DOHH2 (cell line): ENCODE measurements around the gene GALNT7.

Source experiments
- H3F3A ChIP-seq: fragments of 200-600 bp; sonication (generic), shearing (Covaris generic); 2 replicates; pipeline ENCODE4 v1.6.0; 2016; ENCODE audit warnings: antibody characterized with exemption, mild to moderate bottlenecking; ENCODE audit not compliant: control insufficient read depth, insufficient read depth
- H3K27ac ChIP-seq: fragments of 200-600 bp; sonication (generic); 2 replicates; pipeline ENCODE4 v1.5.1; 2014; ENCODE audit warnings: low read depth, mild to moderate bottlenecking, low read length, moderate library complexity
- H3K27me3 ChIP-seq: fragments of 200-600 bp; sonication (generic); 2 replicates; pipeline ENCODE4 v1.6.1; 2014; ENCODE audit warnings: mild to moderate bottlenecking, low read length, mixed read lengths; ENCODE audit not compliant: control insufficient read depth
- H3K36me3 ChIP-seq: fragments of 200-600 bp; sonication (generic); 2 replicates; pipeline ENCODE4 v1.6.1; 2014; ENCODE audit warnings: mild to moderate bottlenecking, low read length, moderate library complexity, mixed read lengths; ENCODE audit not compliant: control insufficient read depth
- H3K4me1 ChIP-seq: fragments of 200-600 bp; sonication (generic); 2 replicates; pipeline ENCODE4 v1.6.1; 2014; ENCODE audit warnings: mild to moderate bottlenecking, low read length, mixed read lengths; ENCODE audit not compliant: control insufficient read depth
- H3K4me2 ChIP-seq: fragments of 200-600 bp; sonication (generic); 2 replicates; pipeline ENCODE4 v1.6.0; 2014; ENCODE audit warnings: mild to moderate bottlenecking, low read length, moderate library complexity
- H3K4me3 ChIP-seq: fragments of 200-600 bp; sonication (generic); 2 replicates; pipeline ENCODE4 v1.5.1; 2014; ENCODE audit warnings: mild to moderate bottlenecking, low read length, mixed read lengths
- H3K79me2 ChIP-seq: fragments of 200-600 bp; sonication (generic); 2 replicates; pipeline ENCODE4 v1.6.1; 2014; ENCODE audit warnings: mild to moderate bottlenecking, low read length, mixed read lengths; ENCODE audit not compliant: control insufficient read depth
- H3K9me2 ChIP-seq: fragments of 200-600 bp; sonication (generic); replicated peaks from 2 replicates; pipeline ENCODE4 v1.6.1; 2014; ENCODE audit warnings: mild to moderate bottlenecking, low read length, mixed read lengths; ENCODE audit not compliant: control insufficient read depth
- H3K9me3 ChIP-seq: fragments of 200-600 bp; sonication (generic); 2 replicates; pipeline ENCODE4 v1.6.1; 2014; ENCODE audit warnings: antibody characterized with exemption, low read length, mixed read lengths; ENCODE audit not compliant: control insufficient read depth, insufficient read depth
- H4K20me1 ChIP-seq: fragments of 200-600 bp; sonication (generic); 2 replicates; pipeline ENCODE4 v1.6.0; 2014; ENCODE audit warnings: low read depth, mild to moderate bottlenecking, antibody characterized with exemption, low read length, moderate library complexity; ENCODE audit not compliant: control insufficient read depth, insufficient read depth
- EZH2phosphoT487 ChIP-seq: fragments of 200-600 bp; sonication (generic); IDR thresholded peaks from 2 replicates; pipeline ENCODE4 v1.6.1; 2017; ENCODE audit warnings: borderline replicate concordance, mild to moderate bottlenecking, antibody characterized with exemption, low read length, moderate library complexity, mixed read lengths
- TF ChIP-seq, protein P1 (sequence below): fragments of 200-600 bp; sonication (generic); IDR thresholded peaks from one replicate; pipeline ENCODE4 v1.5.1; 2014; ENCODE audit warnings: antibody characterized with exemption, mild to moderate bottlenecking, low read depth, low read length; ENCODE audit not compliant: poor library complexity, severe bottlenecking

Gene GALNT7

DNA sequence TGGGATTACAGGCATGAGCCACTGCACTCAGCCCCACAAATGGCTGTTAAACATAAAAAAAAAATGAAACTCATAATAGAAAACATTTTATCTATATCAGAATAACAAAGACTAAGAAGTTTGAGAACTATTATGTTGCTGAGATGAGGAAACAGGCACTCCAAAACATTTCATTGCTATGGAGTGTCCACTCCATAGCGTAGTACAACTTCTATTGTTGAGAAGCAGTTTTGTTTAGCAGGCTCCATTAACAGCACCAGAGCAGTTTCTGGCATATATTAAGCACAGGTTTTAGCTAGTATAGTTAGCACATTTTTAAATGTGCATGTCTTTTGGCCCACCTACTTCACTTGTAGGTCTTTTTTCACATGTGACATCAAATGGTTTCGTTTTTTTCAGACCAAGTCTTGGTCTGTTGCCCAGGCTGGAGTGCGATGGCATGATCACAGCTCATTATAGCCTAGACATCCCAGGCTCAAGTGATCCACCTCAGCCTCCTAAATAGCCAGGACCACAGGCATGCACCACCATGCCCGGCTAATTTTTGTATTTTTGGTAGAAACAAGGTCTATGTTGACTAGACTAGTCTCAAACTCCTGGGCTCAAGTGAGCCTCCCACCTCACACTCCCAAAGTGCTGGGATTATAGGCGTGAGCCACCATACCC lies 159.8 kb downstream of the GALNT7 start:
- no peak overlapping the region for H3K4me3 ChIP-seq
- H3K9me3 ChIP-seq, result no peaks in the 10 kb centered on the region
- no peaks in the 10 kb centered on the region for H3K9me2 ChIP-seq
- peaks cover 26% of the 10 kb centered on the region for H3K79me2 ChIP-seq
- TF ChIP-seq, protein P1, sequence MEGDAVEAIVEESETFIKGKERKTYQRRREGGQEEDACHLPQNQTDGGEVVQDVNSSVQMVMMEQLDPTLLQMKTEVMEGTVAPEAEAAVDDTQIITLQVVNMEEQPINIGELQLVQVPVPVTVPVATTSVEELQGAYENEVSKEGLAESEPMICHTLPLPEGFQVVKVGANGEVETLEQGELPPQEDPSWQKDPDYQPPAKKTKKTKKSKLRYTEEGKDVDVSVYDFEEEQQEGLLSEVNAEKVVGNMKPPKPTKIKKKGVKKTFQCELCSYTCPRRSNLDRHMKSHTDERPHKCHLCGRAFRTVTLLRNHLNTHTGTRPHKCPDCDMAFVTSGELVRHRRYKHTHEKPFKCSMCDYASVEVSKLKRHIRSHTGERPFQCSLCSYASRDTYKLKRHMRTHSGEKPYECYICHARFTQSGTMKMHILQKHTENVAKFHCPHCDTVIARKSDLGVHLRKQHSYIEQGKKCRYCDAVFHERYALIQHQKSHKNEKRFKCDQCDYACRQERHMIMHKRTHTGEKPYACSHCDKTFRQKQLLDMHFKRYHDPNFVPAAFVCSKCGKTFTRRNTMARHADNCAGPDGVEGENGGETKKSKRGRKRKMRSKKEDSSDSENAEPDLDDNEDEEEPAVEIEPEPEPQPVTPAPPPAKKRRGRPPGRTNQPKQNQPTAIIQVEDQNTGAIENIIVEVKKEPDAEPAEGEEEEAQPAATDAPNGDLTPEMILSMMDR, result no peak
- TF ChIP-seq EZH2phosphoT487, result no peak
- peaks cover 16% of the 10 kb centered on the region for H4K20me1 ChIP-seq
- H3K4me2 ChIP-seq, result no peak overlapping the region
- peaks cover 92% of the 10 kb centered on the region for H3F3A ChIP-seq
- H3K4me1 ChIP-seq, result peaks cover 20% of the 10 kb centered on the region
- H3K36me3 ChIP-seq, result peaks cover 93% of the 10 kb centered on the region
- no peak overlapping the region for H3K27ac ChIP-seq
- H3K27me3 ChIP-seq, result no peaks in the 10 kb centered on the region

DNA sequence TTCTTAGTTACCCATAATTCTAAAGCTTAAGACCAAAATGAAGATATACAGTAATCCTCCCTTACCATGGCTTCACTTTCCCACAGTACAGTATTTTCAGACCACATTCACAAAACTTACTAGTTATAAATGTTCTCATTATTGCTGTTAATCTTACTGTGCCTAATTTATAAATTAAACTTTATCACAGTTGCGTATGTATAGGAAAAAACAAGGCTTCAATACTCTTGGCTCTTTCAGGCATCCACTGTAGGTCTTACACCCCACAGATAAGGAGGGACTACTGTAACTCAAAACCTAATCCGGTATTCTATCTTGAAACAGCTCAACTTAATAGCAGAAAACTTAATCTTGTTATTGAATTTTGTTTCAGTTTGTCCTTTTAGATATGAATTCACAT lies 162.0 kb downstream of the GALNT7 start:
- H3K4me2 ChIP-seq, result peak overlapping the region; percentile 30
- TF ChIP-seq, protein P1, result no peak
- TF ChIP-seq EZH2phosphoT487, result no peak

DNA sequence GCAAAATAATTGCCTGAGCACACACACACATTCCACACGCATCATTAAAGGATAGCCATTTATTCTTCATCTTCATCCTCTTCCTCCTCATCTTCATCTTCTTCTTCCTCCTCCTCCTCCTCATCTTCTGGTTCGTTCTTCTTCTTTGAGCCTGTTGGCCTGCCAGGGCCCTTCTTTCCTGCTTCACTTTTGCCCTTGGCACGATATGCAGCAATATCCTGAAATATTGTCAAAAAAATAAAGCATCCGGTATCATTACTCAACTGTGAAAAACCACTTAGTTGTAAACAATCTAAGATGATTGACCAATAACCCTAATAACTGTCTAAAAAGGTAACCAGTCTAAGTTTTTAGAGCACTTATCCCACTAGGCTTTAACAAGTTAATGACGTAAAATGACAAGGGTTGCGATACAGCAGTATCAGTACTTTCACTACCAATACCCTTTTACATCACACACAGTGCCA lies 163.4 kb downstream of the GALNT7 start:
- H3K9me3 ChIP-seq, result no peaks in the 10 kb centered on the region
- H3K4me1 ChIP-seq, result peaks cover 36% of the 10 kb centered on the region
- TF ChIP-seq, protein P1, result no peak
- no peak for TF ChIP-seq EZH2phosphoT487
- H4K20me1 ChIP-seq, result peaks cover 16% of the 10 kb centered on the region
- H3K36me3 ChIP-seq, result peaks cover 72% of the 10 kb centered on the region
- peak overlapping the region; percentile 99 for H3K4me3 ChIP-seq
- H3K27me3 ChIP-seq, result no peaks in the 10 kb centered on the region
- H3F3A ChIP-seq, result peaks cover 64% of the 10 kb centered on the region
- H3K4me2 ChIP-seq, result peak overlapping the region; percentile 85
- H3K9me2 ChIP-seq, result no peaks in the 10 kb centered on the region
- peaks cover 59% of the 10 kb centered on the region for H3K79me2 ChIP-seq
- H3K27ac ChIP-seq, result peak overlapping the region; percentile 96

More for the DNA sequence above, 162.0 kb downstream of the GALNT7 start:
- Histone ChIP-seq H3K27me3 (no peaks in the 10 kb centered on the region), H3K79me2 (peaks cover 44% of the 10 kb centered on the region), H4K20me1 (peaks cover 16% of the 10 kb centered on the region), H3K9me3 (no peaks in the 10 kb centered on the region), H3K4me3 (peak overlapping the region; percentile 13; the same call in 1 of the 2 replicates), H3K9me2 (no peaks in the 10 kb centered on the region), H3K27ac (peak overlapping the region; percentile 23; the same call in 1 of the 2 replicates), H3F3A (peaks cover 71% of the 10 kb centered on the region), H3K4me1 (peaks cover 21% of the 10 kb centered on the region), H3K36me3 (peaks cover 87% of the 10 kb centered on the region)
